Neural cell (in vitro differentiated cells): ENCODE data around the gene SLC28A3.
"Not testable (repeated sequence)": the region's sequence is repeated elsewhere in the genome, so short reads cannot be mapped to it uniquely, and the experiment has no call there.

Experiments used
- EP300 ChIP-seq: fragments of 450-650 bp; conservative IDR thresholded peaks from 2 replicates; pipeline ENCODE4 v1.6.1; 2014; ENCODE audit warnings: antibody characterized with exemption, mild to moderate bottlenecking, moderate library complexity; ENCODE audit not compliant: poor library complexity, severe bottlenecking
- EZH2 ChIP-seq: fragments of 200-600, 300-800 bp; shearing (Covaris generic), sonication (generic); IDR thresholded peaks from 2 replicates; pipeline ENCODE4 v1.6.1; 2014; ENCODE audit warnings: antibody characterized with exemption, low read length, borderline replicate concordance, mild to moderate bottlenecking; ENCODE audit not compliant: insufficient read depth, poor library complexity, severe bottlenecking
- POLR2AphosphoS5 ChIP-seq: IDR thresholded peaks from 2 replicates; pipeline ENCODE4 v1.6.1; 2012
- RAD21 ChIP-seq: fragments of 450-650 bp; conservative IDR thresholded peaks from 2 replicates; pipeline ENCODE4 v1.6.1; 2014; ENCODE audit warnings: antibody characterized with exemption, mild to moderate bottlenecking, moderate library complexity
- SMC3 ChIP-seq: fragments of 450-650 bp; conservative IDR thresholded peaks from 2 replicates; pipeline ENCODE4 v1.6.1; 2014; ENCODE audit warnings: antibody characterized with exemption, mild to moderate bottlenecking, moderate library complexity; ENCODE audit not compliant: poor library complexity
- TF ChIP-seq, protein P1 (sequence below): fragments of 450-650 bp; IDR thresholded peaks from 2 replicates; pipeline ENCODE4 v1.5.1; 2014; ENCODE audit warnings: antibody characterized with exemption, mild to moderate bottlenecking, moderate library complexity; ENCODE audit not compliant: poor library complexity, severe bottlenecking

GRCh38 chr9:84367726-84368125 lies 27.2 kb upstream of the SLC28A3 start:
- not testable (repeated sequence) for TF ChIP-seq POLR2AphosphoS5, EZH2, SMC3, RAD21, EP300
- TF ChIP-seq, protein P1, sequence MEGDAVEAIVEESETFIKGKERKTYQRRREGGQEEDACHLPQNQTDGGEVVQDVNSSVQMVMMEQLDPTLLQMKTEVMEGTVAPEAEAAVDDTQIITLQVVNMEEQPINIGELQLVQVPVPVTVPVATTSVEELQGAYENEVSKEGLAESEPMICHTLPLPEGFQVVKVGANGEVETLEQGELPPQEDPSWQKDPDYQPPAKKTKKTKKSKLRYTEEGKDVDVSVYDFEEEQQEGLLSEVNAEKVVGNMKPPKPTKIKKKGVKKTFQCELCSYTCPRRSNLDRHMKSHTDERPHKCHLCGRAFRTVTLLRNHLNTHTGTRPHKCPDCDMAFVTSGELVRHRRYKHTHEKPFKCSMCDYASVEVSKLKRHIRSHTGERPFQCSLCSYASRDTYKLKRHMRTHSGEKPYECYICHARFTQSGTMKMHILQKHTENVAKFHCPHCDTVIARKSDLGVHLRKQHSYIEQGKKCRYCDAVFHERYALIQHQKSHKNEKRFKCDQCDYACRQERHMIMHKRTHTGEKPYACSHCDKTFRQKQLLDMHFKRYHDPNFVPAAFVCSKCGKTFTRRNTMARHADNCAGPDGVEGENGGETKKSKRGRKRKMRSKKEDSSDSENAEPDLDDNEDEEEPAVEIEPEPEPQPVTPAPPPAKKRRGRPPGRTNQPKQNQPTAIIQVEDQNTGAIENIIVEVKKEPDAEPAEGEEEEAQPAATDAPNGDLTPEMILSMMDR = not testable (repeated sequence)
